Measurements from ENCODE around the gene PEX5L.

DNA sequence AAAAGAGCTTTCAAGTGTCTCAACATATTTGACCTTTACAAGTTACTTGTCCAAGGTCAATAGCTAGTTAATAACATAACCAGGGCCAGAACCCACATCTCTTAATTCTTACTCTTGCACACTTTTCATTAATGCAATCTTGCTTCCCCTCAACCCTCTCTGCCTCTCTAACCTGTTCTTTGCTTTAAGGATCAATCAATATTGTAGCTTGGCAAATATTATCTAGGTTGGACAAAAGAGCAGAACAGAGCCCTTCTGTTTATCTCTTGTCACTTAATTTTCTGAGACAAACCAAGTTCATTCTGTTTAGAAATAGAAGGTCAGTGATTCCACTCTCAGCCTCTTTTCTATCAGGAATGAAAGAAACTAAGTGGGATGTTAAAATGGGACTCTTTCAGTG lies 203.4 kb downstream of the PEX5L start:
- TF ChIP-seq CTCF (IDR thresholded peaks at IDR 0.05) = no peak
- no peak for TF ChIP-seq EP300 (IDR thresholded peaks at IDR 0.05)

All from gastroesophageal sphincter (tissue), 3 donors.